HepG2 (cell line): ENCODE results near the gene SNX12. TPM values are rescaled to one million over a fixed set of nuclear protein-coding genes. Genes with fewer than 3 reads are reported as not detected.

Source experiments
- JUNB ChIP-seq: sonication (generic); formaldehyde crosslinking; IDR thresholded peaks from 2 replicates; pipeline ENCODE4 v1.8.0; 2022; ENCODE audit warnings: missing genetic modification reagents, mild to moderate bottlenecking, borderline replicate concordance
- KMT2B ChIP-seq: IDR thresholded peaks from 2 replicates; pipeline ENCODE4 v1.6.1; 2016; ENCODE audit warnings: missing genetic modification reagents, missing compliant biosample characterization
- LCORL ChIP-seq, 2 experiments: fragments of 450-650 bp in 1 of 2; sonication (generic) in 1 of 2; formaldehyde crosslinking in 1 of 2; IDR thresholded peaks; 2 replicates each; pipeline versions ENCODE4 v1.5.0 to v1.6.1; 2017 to 2020; ENCODE audit warnings: antibody characterized with exemption in 1 of 2, missing genetic modification reagents in 1 of 2
- NR2C2 ChIP-seq: sonication (generic); formaldehyde crosslinking; IDR thresholded peaks from 2 replicates; pipeline ENCODE4 v1.4.0; 2020; ENCODE audit warnings: missing genetic modification reagents, mild to moderate bottlenecking, moderate library complexity, borderline replicate concordance
- SAP130 ChIP-seq: IDR thresholded peaks from 2 replicates; pipeline ENCODE4 v1.6.1; 2016; ENCODE audit warnings: low read depth
- polyA plus RNA-seq, 8 experiments: library from polyadenylated mRNA; depleted of rRNA in 3 of 8; stranded (reverse) in 7 of 8; unstranded in 1 of 8; fragments of >200 nt; fragmentation: Illumina TruSeq in 4 of 8; extraction: Trizol in 4 of 8; gene quantifications; 2 replicates each; pipeline versions ENCODE4 v1.2.1 to v1.2.3, GENCODE V29; 2011 to 2016; ENCODE audit warnings: low read depth in 4 of 8, missing spikeins in 1 of 8, mixed read lengths in 1 of 8; ENCODE audit not compliant: insufficient read depth in 1 of 8
- total RNA-seq, 5 experiments: library from RNA; depleted of rRNA; stranded (reverse); fragments of >200 nt; fragmentation: Illumina TruSeq; extraction: Trizol; gene quantifications; 2 replicates each; pipeline ENCODE4 v1.2.3, GENCODE V29; 2016; ENCODE audit warnings: low read depth in 1 of 5
- TF ChIP-seq, protein P1 (sequence below): sonication (generic); formaldehyde crosslinking; IDR thresholded peaks from 2 replicates; pipeline ENCODE4 v1.4.0; 2020; ENCODE audit warnings: mild to moderate bottlenecking, missing genetic modification reagents
- TF ChIP-seq, protein P2 (sequence below): sonication (generic); formaldehyde crosslinking; IDR thresholded peaks from 2 replicates; pipeline ENCODE4 v1.4.0; 2020; ENCODE audit warnings: mild to moderate bottlenecking, missing genetic modification reagents

The SNX12 gene
- total and polyA plus RNA-seq, 2 of the 13 experiments (the other 11 are each of a cell fraction or from before 2014, with no cell fraction given): 30.3 to 42.2 TPM

DNA sequence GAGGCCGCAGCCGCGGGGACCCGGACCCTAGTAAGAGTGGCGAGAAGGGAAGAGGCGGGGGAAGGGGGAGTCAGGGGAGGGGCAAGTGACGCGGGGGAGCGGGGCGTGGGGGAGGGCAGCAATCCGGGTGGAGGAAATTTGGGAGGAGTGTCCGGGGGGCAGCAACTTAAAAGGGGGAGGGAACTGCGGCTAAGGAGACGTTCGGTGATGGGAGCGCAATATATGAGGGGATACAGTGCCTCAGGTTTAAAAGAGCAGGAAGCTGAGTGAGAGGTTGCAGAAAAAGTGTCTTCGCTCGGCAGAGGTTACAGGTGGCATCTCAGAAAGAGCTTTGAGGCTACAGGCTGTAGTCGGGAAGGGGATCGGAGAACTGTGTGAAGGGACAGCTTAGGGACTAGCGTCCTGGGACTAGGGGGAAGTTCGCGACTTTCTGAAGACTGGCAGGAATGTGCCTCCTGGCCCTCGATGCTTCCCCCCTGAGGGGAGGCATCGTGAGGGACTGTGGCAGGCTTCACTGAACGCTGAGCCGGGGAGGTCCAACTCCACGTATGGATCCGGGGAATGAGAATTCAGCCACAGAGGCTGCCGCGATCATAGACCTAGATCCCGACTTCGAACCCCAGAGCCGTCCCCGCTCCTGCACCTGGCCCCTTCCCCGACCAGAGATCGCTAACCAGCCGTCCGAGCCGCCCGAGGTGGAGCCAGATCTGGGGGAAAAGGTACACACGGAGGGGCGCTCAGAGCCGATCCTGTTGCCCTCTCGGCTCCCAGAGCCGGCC, 28.0 kb upstream of the SNX12 start (continued):
- TF ChIP-seq, protein P1, sequence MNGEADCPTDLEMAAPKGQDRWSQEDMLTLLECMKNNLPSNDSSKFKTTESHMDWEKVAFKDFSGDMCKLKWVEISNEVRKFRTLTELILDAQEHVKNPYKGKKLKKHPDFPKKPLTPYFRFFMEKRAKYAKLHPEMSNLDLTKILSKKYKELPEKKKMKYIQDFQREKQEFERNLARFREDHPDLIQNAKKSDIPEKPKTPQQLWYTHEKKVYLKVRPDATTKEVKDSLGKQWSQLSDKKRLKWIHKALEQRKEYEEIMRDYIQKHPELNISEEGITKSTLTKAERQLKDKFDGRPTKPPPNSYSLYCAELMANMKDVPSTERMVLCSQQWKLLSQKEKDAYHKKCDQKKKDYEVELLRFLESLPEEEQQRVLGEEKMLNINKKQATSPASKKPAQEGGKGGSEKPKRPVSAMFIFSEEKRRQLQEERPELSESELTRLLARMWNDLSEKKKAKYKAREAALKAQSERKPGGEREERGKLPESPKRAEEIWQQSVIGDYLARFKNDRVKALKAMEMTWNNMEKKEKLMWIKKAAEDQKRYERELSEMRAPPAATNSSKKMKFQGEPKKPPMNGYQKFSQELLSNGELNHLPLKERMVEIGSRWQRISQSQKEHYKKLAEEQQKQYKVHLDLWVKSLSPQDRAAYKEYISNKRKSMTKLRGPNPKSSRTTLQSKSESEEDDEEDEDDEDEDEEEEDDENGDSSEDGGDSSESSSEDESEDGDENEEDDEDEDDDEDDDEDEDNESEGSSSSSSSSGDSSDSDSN (CRISPR knock-in tag): peak; percentile 38; the same call in 1 of the 2 replicates
- TF ChIP-seq NR2C2: no peak
- 0 out of 2 replicates have a peak, but pooled peaks have one; percentile 0 for TF ChIP-seq KMT2B (CRISPR knock-in tag)
- TF ChIP-seq JUNB: no peak
- TF ChIP-seq SAP130: 0 out of 2 replicates have a peak, but pooled peaks have one; percentile 11
- no peak for TF ChIP-seq LCORL (IDR thresholded peaks at IDR 0.05)
- TF ChIP-seq LCORL (CRISPR knock-in tag; IDR thresholded peaks at IDR 0.05): no peak
- TF ChIP-seq, protein P2, sequence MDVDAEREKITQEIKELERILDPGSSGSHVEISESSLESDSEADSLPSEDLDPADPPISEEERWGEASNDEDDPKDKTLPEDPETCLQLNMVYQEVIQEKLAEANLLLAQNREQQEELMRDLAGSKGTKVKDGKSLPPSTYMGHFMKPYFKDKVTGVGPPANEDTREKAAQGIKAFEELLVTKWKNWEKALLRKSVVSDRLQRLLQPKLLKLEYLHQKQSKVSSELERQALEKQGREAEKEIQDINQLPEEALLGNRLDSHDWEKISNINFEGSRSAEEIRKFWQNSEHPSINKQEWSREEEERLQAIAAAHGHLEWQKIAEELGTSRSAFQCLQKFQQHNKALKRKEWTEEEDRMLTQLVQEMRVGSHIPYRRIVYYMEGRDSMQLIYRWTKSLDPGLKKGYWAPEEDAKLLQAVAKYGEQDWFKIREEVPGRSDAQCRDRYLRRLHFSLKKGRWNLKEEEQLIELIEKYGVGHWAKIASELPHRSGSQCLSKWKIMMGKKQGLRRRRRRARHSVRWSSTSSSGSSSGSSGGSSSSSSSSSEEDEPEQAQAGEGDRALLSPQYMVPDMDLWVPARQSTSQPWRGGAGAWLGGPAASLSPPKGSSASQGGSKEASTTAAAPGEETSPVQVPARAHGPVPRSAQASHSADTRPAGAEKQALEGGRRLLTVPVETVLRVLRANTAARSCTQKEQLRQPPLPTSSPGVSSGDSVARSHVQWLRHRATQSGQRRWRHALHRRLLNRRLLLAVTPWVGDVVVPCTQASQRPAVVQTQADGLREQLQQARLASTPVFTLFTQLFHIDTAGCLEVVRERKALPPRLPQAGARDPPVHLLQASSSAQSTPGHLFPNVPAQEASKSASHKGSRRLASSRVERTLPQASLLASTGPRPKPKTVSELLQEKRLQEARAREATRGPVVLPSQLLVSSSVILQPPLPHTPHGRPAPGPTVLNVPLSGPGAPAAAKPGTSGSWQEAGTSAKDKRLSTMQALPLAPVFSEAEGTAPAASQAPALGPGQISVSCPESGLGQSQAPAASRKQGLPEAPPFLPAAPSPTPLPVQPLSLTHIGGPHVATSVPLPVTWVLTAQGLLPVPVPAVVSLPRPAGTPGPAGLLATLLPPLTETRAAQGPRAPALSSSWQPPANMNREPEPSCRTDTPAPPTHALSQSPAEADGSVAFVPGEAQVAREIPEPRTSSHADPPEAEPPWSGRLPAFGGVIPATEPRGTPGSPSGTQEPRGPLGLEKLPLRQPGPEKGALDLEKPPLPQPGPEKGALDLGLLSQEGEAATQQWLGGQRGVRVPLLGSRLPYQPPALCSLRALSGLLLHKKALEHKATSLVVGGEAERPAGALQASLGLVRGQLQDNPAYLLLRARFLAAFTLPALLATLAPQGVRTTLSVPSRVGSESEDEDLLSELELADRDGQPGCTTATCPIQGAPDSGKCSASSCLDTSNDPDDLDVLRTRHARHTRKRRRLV (CRISPR knock-in tag): no peak
